ENCODE results near the gene GATA3.

GATA3 gene

GRCh38 chr10:8065651-8066050 lies 11.2 kb downstream of the GATA3 start:
- DNase-seq: no peak

GRCh38 chr10:8066124-8066523 lies 11.6 kb downstream of the GATA3 start:
- no peak for DNase-seq

- DNase-seq: no peak
Observed at GRCh38 chr10:8066797-8067196, 12.3 kb downstream of the GATA3 start.

- no peak for DNase-seq
Observed at GRCh38 chr10:8069108-8069507, 14.6 kb downstream of the GATA3 start.

- no peak for DNase-seq
Observed at GRCh38 chr10:8069627-8070026, 15.1 kb downstream of the GATA3 start.

GRCh38 chr10:8070440-8070839 lies 16.0 kb downstream of the GATA3 start:
- DNase-seq: no peak

- DNase-seq: no peak
Observed at GRCh38 chr10:8071006-8071405, 16.5 kb downstream of the GATA3 start.

- no peak for DNase-seq
Observed at GRCh38 chr10:8071666-8072065, 17.2 kb downstream of the GATA3 start.

- DNase-seq: no peak
Observed at GRCh38 chr10:8072211-8072610, 17.7 kb downstream of the GATA3 start.

GRCh38 chr10:8073691-8074416 lies 19.4 kb downstream of the GATA3 start:
- peak; percentile 14 for DNase-seq

- DNase-seq: no peak
Observed at GRCh38 chr10:8074881-8075280, 20.4 kb downstream of the GATA3 start.

GRCh38 chr10:8075282-8076260 lies 21.1 kb downstream of the GATA3 start:
- DNase-seq: no peak

- no peak for DNase-seq
Observed at GRCh38 chr10:8076933-8077332, 22.4 kb downstream of the GATA3 start.

- no peak for DNase-seq
Observed at GRCh38 chr10:8078027-8078426, 23.5 kb downstream of the GATA3 start.

GRCh38 chr10:8079126-8079525 lies 24.6 kb downstream of the GATA3 start:
- no peak for DNase-seq

GRCh38 chr10:8084799-8085198 lies 30.3 kb downstream of the GATA3 start:
- no peak for DNase-seq

GRCh38 chr10:8085251-8085650 lies 30.8 kb downstream of the GATA3 start:
- no peak for DNase-seq

GRCh38 chr10:8086315-8086714 lies 31.8 kb downstream of the GATA3 start:
- DNase-seq: no peak

GRCh38 chr10:8088504-8088903 lies 34.0 kb downstream of the GATA3 start:
- DNase-seq: peak; percentile 43

- no peak for DNase-seq
Observed at GRCh38 chr10:8092428-8092827, 37.9 kb downstream of the GATA3 start.

- DNase-seq: no peak
Observed at GRCh38 chr10:8095959-8096358, 41.5 kb downstream of the GATA3 start.

- no peak for DNase-seq
Observed at GRCh38 chr10:8096931-8097330, 42.4 kb downstream of the GATA3 start.

- DNase-seq: no peak
Observed at GRCh38 chr10:8100366-8100765, 45.9 kb downstream of the GATA3 start.
